Measurements from ENCODE around the gene DNM2. TPM values are rescaled to one million over a fixed set of nuclear protein-coding genes. Genes with fewer than 3 reads are reported as not detected.
"Not testable (repeated sequence)": the region's sequence is repeated elsewhere in the genome, so short reads cannot be mapped to it uniquely, and the experiment has no call there.

The DNM2 gene
- total RNA-seq, result 117 TPM in 2 replicates
- long read RNA-seq, partial matches to known transcripts, result 1 of 2 reads
- long read RNA-seq, other reads (novel, unspliced or antisense), result 1 of 2 reads

GRCh38 chr19:10717356-10718204 lies at the start of gene DNM2:
Gene DNM2, plus strand, starts transcription at chr19:10718079. Its CDS starts 164 bp downstream, at chr19:10718243.
- no peaks in the 10 kb centered on the region for H3K9me3 Mint-ChIP-seq
- peak within 1 kb of the TSS; percentile 99 for H3K4me3 Mint-ChIP-seq
- peak within 1 kb of the TSS; percentile 54 for H3K27ac Mint-ChIP-seq (ENCODE audit: unreplicated experiment)
- peak; percentile 91 for TF ChIP-seq CTCF (conservative IDR thresholded peaks at IDR 0.05)
- peaks cover 25% of the 10 kb centered on the region for H3K4me1 Mint-ChIP-seq
- H3K27me3 Mint-ChIP-seq (ENCODE audit: low read depth), result no peaks in the 10 kb centered on the region
- no peaks in the 10 kb centered on the region for H3K36me3 Mint-ChIP-seq (ENCODE audit: low read depth)
- DNase-seq (ENCODE audit: low read depth, low spot score), result peak; percentile 99

DNA sequence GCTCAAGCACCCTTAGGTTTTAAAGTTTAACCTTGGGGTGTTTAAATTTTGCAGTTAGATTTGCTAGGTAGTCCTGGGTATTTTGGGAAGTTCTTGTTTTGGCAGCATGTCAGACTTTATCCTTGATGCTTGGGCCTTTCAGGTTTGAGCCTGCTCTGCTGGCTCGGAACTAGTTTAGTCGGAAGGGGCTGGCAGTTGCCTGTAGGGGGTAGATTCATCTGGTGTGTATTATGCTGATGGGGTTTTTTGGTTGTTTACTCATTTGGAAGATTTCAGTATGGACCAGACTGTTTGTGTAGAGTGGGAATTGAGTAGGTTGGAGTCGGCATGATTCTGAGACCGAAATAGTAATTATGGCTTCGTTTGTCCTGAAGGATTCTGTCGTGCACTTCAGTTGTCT lies 48.6 kb upstream of the DNM2 start:
- H3K27me3 Mint-ChIP-seq (ENCODE audit: low read depth), result no peaks in the 10 kb centered on the region
- no peak for DNase-seq (ENCODE audit: low read depth, low spot score)
- TF ChIP-seq CTCF (conservative IDR thresholded peaks at IDR 0.05), result no peak

GRCh38 chr19:10670182-10670581 lies 47.7 kb upstream of the DNM2 start:
- Mint-ChIP-seq H3K36me3 (ENCODE audit: low read depth) (peaks cover 15% of the 10 kb centered on the region), H3K27ac (ENCODE audit: unreplicated experiment) (no peak overlapping the region), H3K27me3 (ENCODE audit: low read depth) (no peaks in the 10 kb centered on the region), H3K4me3 (no peak overlapping the region), H3K9me3 (no peaks in the 10 kb centered on the region), H3K4me1 (peaks cover 18% of the 10 kb centered on the region)
- no peak for TF ChIP-seq CTCF (conservative IDR thresholded peaks at IDR 0.05)
- DNase-seq (ENCODE audit: low read depth, low spot score), result no peak

More for the DNA sequence above, 48.6 kb upstream of the DNM2 start:
- Mint-ChIP-seq H3K4me1 (peaks cover 18% of the 10 kb centered on the region), H3K27ac (ENCODE audit: unreplicated experiment) (peak overlapping the region; percentile 60), H3K9me3 (no peaks in the 10 kb centered on the region), H3K36me3 (ENCODE audit: low read depth) (peaks cover 13% of the 10 kb centered on the region), H3K4me3 (no peak overlapping the region)

DNA sequence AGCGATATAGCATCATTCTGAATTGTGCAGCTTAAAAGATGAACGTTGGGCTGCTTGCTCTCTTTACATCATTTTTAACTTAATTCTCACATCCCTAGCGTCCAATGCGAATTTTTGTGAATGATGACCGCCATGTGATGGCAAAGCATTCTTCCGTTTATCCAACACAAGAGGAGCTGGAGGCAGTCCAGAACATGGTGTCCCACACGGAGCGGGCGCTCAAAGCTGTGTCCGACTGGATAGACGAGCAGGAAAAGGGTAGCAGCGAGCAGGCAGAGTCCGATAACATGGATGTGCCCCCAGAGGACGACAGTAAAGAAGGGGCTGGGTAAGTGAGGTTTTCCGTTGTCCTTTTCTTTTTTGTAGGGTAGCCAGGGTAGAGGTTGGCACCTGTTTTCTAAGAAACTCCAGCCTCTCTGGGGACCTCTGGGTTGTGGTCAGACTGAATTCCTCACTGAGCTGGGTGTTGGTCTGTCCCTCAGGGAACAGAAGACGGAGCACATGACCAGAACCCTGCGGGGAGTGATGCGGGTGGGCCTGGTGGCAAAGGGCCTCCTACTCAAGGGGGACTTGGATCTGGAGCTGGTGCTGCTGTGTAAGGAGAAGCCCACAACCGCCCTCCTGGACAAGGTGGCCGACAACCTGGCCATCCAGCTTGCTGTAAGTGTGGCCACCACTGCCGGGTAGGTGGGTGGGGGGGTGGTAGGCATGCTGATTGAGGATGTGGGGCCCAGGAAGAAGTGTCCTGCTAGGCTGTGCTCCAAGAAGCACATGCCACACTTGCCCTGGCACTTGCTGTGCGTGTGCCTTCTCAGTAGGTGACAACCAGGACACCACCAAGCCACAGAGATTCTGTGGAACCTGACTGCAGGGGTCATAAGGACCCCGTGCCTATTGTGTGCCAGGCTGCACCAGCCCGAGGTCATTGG lies 46.7 kb upstream of the DNM2 start:
- H3K4me1 Mint-ChIP-seq, result peaks cover 18% of the 10 kb centered on the region
- no peak for TF ChIP-seq CTCF (conservative IDR thresholded peaks at IDR 0.05)
- peak overlapping the region; percentile 62 for H3K27ac Mint-ChIP-seq (ENCODE audit: unreplicated experiment)
- H3K9me3 Mint-ChIP-seq, result no peaks in the 10 kb centered on the region
- no peak for DNase-seq (ENCODE audit: low read depth, low spot score)
- no peaks in the 10 kb centered on the region for H3K27me3 Mint-ChIP-seq (ENCODE audit: low read depth)
- H3K4me3 Mint-ChIP-seq, result no peak overlapping the region
- H3K36me3 Mint-ChIP-seq (ENCODE audit: low read depth), result peaks cover 15% of the 10 kb centered on the region

GRCh38 chr19:10671922-10672321 lies 46.0 kb upstream of the DNM2 start:
- not testable (repeated sequence) for H3K27me3 Mint-ChIP-seq (ENCODE audit: low read depth); H3K4me3 Mint-ChIP-seq; H3K27ac Mint-ChIP-seq (ENCODE audit: unreplicated experiment); DNase-seq (ENCODE audit: low read depth, low spot score); H3K9me3 Mint-ChIP-seq
- H3K4me1 Mint-ChIP-seq, result peaks cover 13% of the 10 kb centered on the region
- peaks cover 18% of the 10 kb centered on the region for H3K36me3 Mint-ChIP-seq (ENCODE audit: low read depth)

DNA sequence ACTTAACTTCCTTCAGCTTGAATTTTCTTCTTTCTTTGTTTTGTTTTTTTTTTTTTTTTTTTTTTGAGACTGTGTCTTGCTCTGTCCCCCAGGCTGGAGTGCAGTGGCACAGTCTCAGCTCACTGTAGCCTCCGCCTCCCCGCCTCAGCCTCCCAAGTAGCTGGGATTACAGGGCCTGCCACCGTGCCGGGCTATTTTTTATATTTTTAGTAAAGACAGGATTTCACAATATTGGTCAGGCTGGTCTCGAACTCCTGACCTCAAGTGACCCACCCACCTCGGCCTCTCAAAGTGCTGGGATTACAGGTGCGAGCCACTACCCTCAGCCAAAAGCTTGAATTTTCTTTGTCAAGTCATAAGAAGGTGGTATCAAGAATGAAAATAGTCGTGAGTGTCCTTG lies 42.7 kb upstream of the DNM2 start:
- H3K27me3 Mint-ChIP-seq (ENCODE audit: low read depth); DNase-seq (ENCODE audit: low read depth, low spot score); H3K4me1 Mint-ChIP-seq; H3K9me3 Mint-ChIP-seq; H3K27ac Mint-ChIP-seq (ENCODE audit: unreplicated experiment); H3K4me3 Mint-ChIP-seq: not testable (repeated sequence)
- peaks cover 20% of the 10 kb centered on the region for H3K36me3 Mint-ChIP-seq (ENCODE audit: low read depth)
